GM19397 (cell line): Measurements from ENCODE around the gene DHX15.

Experiments used
- ATAC-seq: cut with Tn5 transposase; IDR thresholded peaks from one replicate; pipeline ENCODE4 v1.9.1; 2021; ENCODE audit warnings: mild to moderate bottlenecking, moderate library complexity; ENCODE audit not compliant: unreplicated experiment

DHX15 gene

DNA sequence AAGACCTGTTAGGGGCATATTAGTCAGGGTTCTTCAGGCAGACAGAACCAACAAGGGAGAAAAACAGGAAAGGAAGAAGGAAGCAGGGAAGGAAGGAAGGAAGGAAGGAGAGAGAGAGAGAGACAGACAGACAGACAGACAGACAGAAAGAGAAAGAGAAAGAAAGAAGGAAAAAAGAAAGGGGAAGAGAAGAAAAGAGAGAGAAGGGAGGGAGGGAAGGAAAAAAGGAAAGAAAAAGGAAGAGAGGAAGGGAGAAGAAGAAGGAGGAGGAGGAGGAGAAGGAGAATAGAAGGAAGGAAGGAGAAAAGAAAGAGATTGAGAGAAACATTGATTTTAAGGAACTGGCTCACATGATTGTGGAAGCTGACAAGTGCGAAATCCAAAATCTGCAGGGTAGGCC, 89.0 kb downstream of the DHX15 start:
- ATAC-seq = no peak

GRCh38 chr4:24489870-24490269, 94.5 kb downstream of the DHX15 start:
- no peak for ATAC-seq

DNA sequence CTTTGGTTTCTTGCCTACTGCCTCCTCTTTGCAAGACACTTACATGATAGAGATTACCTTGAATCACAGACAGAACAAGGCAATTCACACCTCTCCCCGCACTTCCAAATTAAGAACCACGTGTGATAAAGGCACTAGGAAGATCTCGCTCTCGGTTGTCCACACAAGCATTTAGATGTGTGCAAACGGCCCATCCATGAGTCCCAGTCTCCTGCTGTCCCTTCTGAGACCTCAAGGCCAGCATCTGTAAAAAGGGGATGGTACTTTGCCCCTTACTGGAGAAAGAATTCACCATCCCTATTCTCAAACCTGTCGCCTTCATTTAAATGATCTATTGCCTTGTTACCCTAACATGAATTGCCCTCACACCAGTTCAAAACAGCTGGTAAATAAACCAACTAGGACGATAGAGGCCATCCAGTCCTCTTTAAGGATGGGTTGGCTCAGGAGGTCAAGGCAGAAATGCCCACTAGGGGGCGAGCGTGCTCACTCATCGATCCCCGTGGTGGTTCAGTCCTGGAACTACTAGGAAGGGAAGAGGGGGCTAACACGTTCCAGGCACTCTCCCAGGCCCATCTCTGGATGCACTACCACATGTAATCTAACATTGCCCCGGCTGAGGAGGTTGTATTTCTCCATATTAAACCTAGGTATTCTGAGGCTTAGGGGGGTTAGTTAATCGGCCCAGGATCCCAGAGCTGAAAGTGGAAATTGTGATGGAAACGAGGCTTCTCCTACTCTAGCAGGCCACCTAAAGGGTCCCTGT, 95.8 kb downstream of the DHX15 start:
- ATAC-seq = peak; percentile 85

DNA sequence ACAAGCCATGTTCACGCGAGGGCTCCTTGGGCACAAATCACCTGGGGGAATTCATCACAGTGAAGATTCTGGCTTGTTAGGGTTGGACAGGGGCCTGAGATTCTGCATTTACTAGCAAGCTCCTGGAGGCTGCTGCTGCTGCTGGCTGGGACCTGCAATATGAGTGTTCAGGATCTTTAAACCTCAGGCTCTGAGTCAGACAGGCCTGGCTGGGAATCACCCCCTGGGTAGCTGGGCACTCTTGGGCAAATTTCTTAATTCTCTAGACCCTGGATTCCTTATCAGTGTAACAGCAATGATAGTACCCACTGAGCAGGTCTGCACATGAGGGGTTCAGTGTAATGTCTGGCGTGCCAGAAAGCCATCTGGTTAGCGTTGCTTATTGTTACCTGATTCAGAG, 101.5 kb downstream of the DHX15 start:
- no peak for ATAC-seq

DNA sequence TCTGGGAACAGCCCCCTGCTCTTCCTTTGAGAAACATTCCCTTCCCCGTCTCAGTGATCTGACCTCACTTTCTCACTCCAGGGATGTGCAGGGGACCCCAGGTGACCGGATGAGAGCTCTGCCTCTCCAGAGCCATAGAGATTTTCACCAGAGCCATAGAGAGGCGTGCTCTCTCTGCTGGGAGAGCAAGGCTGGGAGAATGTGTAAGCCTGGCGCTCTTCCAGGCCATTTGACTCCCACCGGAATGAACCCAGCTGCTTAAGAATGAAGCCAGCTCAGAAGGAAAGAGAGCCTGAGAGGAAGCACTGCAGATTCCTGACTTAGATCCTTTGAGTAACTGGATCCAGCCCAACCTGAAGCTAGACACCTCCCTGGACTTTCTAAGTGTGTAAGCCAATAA, 106.4 kb downstream of the DHX15 start:
- no peak for ATAC-seq
